SW480 (cell line): Measurements from ENCODE around the gene POLA1.

Experiments used
- DNase-seq: peaks from one replicate; pipeline ENCODE4 v3.0.0-alpha.2; 2016; ENCODE audit warnings: low spot score

POLA1 gene

GRCh38 chrX:24876530-24877287 is 183.0 kb downstream of the POLA1 start:
- no peak for DNase-seq

DNA sequence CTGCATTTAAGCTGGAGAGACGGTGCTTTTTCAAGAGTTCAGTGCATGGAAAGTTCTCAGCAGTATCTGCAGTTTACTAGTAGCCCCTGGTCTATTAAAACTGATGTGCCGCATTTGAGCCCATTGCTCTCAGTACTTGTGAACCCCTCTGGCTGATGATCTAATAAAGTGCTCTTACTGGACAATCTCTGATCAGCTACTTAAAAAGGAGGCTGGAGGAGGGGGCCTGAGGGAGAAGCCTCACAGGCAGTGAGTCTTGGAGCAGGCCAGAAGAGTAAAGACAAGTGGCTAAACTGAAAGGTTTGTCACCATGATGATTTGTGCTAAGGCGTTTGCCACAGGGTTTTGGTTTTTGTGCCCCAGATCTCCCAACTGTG is 183.6 kb downstream of the POLA1 start:
- no peak for DNase-seq

GRCh38 chrX:24877854-24878650 is 184.3 kb downstream of the POLA1 start:
- DNase-seq, result no peak

DNA sequence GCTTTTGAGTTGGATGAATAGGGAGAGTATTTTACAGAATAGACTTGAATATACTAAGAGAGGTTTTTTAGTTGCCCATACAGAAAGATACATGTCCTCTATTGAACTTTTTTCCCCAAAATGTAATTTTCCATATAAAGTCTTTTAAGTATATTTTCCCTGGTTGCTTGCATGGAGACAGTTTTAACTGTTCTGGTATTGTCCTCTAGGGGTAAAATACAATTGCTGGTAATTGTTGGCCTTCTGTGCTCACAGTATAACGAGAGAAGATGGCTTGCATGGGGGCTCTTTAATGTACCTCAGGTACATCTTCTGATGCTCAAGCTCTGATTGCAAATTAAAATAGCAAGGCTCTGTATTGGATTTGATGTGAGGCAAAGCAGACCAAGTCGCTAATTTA is 186.0 kb downstream of the POLA1 start:
- DNase-seq, result no peak

- no peak for DNase-seq
Measured at GRCh38 chrX:24886916-24887315, 193.2 kb downstream of the POLA1 start.

GRCh38 chrX:24890677-24891076 is 197.0 kb downstream of the POLA1 start:
- DNase-seq, result peak; percentile 7

- DNase-seq, result no peak
Measured at GRCh38 chrX:24899391-24899790, 205.7 kb downstream of the POLA1 start.

GRCh38 chrX:24900234-24900633 is 206.5 kb downstream of the POLA1 start:
- no peak for DNase-seq

GRCh38 chrX:24902806-24903205 is 209.1 kb downstream of the POLA1 start:
- no peak for DNase-seq

DNA sequence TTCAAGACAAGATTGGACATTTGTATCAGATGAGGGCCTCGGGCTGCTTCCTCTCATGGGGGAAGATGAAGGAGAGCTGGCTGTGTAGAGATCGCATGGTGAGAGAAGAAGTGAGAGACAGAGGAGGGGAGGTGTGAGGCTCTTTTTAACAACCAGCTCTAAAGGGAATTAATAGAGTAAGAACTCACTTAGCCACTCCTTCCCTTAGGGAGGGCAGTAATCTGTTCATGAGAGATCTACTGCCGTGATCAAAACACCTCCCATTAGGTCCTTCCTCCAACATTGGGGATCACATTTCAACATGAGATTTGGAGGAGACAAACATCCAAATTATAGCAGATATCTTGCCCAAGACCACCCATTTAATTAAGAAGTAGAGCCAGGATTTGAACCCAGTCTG is 225.0 kb downstream of the POLA1 start:
- no peak for DNase-seq

DNA sequence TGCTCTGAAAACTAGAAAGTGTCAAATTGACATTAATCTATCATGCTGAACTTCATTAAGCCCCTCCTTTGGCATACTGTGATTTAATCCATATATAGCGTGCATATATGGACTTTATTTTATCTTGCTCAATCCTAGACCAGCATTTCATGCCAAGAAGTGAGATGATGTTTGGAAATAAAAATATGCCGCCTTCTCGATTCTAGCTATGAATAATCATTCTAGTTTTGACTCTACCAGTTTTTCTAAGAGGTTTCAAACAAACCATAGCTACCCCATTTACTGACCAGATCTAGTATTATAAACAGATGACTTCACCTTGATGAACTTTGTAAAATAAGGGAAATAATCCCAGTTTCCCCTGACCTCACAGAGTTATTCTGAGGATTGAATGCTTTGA is 227.1 kb downstream of the POLA1 start:
- DNase-seq, result no peak

- DNase-seq, result no peak
Measured at GRCh38 chrX:24925430-24925829, 231.7 kb downstream of the POLA1 start.

GRCh38 chrX:24927372-24927771 is 233.7 kb downstream of the POLA1 start:
- DNase-seq, result no peak

GRCh38 chrX:24928114-24928513 is 234.4 kb downstream of the POLA1 start:
- DNase-seq, result no peak

GRCh38 chrX:24934279-24934678 is 240.6 kb downstream of the POLA1 start:
- DNase-seq, result no peak

GRCh38 chrX:24945009-24945408 is 251.3 kb downstream of the POLA1 start:
- no peak for DNase-seq

DNA sequence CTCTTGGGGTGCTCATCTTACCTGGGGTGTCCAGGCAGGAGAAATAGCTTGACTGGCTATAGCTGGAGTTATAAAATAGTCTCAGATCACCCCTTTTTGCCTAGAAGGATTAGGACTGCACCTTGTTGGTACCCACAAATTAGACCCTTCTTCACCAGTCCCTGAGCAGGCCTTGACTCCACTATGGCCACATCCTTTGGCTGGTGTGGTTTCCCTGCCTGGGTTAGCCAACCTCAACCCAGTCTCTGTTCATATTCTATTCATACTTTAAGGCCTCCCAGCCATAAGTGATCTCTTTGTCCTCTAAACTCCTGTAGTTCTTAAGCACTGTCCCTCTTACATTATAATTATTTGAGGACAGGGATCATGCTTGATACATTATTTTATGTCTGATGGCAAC is 252.7 kb downstream of the POLA1 start:
- DNase-seq, result no peak

DNA sequence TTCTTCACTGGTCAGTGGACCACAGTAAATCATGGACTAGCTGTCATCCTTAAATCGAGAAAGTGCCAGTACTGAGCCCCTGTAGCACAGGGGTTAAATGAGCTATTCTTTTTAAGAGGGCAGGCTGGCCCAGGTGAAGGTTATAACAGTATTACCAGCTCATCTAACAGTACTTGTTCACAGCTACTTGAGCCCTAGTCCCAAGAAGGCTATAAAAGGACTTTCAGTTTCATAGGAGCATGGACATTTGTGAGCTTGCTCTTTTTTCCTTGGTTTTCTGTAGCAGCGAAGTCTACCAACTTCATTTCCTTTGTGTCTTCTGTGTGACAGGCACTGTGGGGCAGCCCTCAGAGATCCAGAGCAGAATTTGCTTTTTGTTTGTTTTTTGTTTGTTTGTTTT is 261.0 kb downstream of the POLA1 start:
- no peak for DNase-seq

GRCh38 chrX:24955372-24955930 is 261.7 kb downstream of the POLA1 start:
- DNase-seq, result no peak

- DNase-seq, result peak; percentile 16
Measured at GRCh38 chrX:24956828-24957227, 263.1 kb downstream of the POLA1 start.

DNA sequence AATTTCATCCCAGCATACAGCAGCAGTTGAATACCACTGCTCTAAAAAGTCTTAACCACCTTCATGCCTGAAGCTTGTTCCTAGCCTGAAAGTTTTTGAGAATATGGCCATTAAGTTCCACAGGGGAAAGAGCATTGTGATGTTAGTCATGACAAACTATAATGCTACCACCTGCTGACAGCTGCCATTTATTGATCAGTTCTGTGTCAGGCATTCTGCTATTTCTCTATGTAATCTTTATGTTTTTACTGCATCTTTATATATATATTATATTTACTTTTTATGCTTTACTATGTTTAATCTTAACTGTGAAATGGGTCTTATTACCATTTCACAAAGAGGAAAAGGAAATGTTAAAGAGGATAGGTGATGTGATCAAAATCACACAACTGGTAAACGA is 268.1 kb downstream of the POLA1 start:
- no peak for DNase-seq

GRCh38 chrX:24963823-24964222 is 270.1 kb downstream of the POLA1 start:
- DNase-seq, result peak; percentile 8

GRCh38 chrX:24965372-24965771 is 271.7 kb downstream of the POLA1 start:
- DNase-seq, result no peak
